Measurements from ENCODE around the gene GALNT10.

The GALNT10 gene

DNA sequence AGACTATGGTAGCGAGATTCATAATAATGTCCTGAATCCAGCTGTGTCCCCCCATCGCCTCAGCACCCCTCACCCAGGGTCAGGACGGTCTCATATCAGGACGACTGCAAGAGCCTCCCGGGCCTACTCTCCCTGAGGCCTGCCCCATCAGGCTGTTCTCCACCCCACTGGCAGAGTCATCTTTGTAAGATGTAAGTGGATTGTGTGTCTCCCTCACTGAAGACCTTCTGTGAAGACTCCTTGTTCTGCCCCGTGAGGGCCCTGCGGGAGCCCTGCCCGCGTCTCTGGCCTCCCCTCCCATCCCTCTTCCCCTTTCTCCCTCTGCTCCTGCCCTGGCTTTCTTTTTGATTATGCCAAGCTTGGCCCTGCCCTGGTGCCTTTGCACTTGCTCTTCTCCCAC, 211.4 kb downstream of the GALNT10 start:
- no peak for DNase-seq
- in situ Hi-C loops (cut with HindIII; ENCODE audit: low pct_ligation_motif_present, low pct_unique_long_range_greater_than_20kb, low sequenced_read_pairs), result no loop called here

DNA sequence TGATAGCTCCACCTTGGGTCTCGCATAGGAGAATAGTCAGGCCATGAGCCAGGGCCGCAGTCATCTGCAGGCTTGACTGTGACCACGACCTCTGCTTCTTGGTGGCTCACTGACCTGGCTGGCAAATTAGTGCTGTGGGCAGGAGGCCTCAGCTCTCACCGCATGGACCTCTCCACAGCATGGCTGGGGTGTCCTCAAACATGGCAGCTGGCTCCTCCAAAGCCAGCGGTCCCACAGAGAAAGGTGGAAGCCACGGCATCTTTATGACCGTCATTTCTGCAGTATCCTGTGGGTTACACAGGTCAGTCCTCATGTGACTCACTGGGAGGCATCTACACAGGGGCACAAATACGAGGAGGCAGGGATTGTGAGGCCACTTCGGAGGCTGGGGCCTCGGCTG, 212.1 kb downstream of the GALNT10 start:
- no peak for DNase-seq
- in situ Hi-C loops (cut with HindIII; ENCODE audit: low pct_ligation_motif_present, low pct_unique_long_range_greater_than_20kb, low sequenced_read_pairs), result no loop called here

DNA sequence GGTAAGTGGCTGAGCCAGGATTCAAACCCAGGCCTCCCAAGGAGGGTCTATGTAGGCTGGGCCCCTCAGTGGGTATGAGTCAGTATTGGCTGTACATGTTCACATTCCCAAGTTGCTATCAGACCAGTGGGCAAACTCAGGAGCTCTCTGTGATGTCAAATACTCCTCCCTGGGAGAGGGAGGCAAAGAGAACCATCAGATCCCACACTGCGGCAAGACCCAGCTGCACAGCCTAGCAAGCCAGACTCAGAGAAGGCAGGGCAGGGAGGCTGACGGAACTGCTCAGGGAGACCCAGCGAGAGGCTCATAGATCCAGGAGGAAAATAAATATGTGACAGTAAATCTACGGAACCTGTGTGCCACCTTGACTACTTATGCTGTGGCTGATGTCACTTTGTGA, 212.7 kb downstream of the GALNT10 start:
- in situ Hi-C loops (cut with HindIII; ENCODE audit: low pct_ligation_motif_present, low pct_unique_long_range_greater_than_20kb, low sequenced_read_pairs), result no loop called here
- no peak for DNase-seq

DNA sequence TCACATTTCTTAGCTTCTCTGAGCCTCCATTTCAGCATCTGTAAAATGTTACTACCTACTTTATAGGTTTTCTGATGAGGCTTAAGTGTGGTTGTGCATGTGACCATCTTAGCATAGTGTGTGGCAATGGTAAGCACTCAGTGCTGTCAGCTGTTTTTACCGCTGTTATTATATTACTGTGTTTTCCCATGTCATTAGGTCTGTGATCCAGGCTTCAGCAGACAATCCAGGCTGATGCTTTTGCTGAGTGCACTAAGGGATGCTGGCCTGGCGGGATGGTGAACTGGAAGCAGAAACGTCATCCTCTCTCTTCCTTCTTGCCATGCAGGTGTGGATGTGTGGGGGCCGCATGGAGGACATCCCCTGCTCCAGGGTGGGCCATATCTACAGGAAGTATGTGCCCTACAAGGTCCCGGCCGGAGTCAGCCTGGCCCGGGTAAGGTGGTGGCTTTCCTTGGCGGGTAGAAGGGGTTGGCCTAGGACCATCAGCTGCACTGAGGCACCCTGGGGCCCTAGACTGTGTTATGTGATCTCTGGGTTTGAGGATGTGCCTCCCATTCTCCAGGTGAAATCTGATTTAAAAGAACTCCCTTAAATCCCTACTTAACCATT, 213.3 kb downstream of the GALNT10 start:
- no peak for DNase-seq
- in situ Hi-C loops (cut with HindIII; ENCODE audit: low pct_ligation_motif_present, low pct_unique_long_range_greater_than_20kb, low sequenced_read_pairs), result no loop called here

DNA sequence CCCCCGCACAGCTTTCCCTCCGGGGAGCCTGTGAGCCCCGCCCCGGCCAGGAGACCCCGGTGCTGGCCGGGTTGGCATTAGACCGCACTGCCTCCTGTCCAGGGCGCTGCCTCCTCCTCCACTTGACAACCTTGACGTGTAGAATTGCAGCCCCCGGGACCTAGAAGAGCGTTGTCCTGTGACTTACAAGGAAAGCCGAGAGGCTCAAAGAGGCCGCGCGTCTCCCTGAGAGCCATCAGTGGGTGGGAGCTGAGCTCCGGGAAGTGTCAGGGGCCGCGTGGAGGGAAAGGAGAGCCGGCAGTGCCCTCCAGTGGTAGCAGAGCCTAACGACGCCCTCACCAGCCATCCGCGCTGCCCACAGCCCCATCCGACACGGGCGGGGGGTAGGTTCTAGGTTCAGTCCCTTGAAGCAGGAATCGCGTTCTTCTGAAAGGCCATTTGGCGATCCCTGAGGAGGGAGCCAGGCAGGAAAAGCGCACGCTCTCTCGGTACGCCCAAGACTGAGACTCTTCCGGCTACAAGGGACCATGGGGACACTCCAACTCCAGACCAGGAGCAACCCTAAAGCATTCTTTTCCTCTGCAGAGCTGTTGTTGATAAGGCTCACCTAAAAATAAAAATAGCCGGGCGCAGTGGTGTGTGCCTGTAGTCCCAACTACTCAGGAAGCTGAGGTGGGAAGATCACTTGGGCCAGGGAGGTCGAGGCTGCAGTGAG, 214.7 kb downstream of the GALNT10 start:
- in situ Hi-C loops (cut with HindIII; ENCODE audit: low pct_ligation_motif_present, low pct_unique_long_range_greater_than_20kb, low sequenced_read_pairs), result no loop called here
- peak; percentile 75 for DNase-seq

DNA sequence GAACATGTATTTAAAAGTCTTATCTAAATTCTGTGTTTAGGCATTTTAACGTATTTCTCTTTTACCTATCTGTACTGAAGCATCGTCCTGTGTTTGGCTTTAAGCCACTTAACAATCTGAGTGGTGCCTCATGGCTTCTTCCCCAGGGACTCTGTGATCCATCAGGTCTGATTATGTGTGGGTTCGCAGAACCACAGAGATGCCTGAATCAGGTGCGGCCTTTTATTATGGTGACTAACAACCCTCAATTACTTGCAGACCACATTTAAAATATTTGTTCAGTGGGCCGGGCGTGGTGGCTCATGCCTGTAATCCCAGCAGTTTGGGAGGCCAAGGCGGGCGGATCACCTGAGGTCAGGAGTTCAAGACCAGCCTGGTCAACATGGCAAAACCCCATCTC, 215.7 kb downstream of the GALNT10 start:
- in situ Hi-C loops (cut with HindIII; ENCODE audit: low pct_ligation_motif_present, low pct_unique_long_range_greater_than_20kb, low sequenced_read_pairs), result no loop called here
- DNase-seq, result no peak

DNA sequence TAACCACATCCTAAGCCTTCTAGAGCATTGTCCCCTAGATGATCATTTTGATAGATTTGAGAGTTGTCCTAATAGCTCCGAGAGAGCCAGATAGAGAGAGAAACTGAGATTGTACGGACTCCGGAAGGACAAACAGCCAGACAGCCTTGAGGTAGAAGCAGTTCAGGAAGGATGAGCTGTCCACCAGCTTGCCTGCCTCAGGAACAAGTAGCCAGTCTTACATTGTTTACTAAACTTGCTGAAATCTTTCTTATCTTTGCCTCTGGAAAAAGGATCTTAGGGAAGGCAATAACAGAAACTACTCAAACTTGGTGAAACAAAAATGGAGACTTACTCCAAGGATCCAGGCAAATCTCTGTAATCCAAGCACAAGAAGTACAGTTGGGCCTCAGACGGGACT, 216.3 kb downstream of the GALNT10 start:
- in situ Hi-C loops (cut with HindIII; ENCODE audit: low pct_ligation_motif_present, low pct_unique_long_range_greater_than_20kb, low sequenced_read_pairs), result no loop called here
- no peak for DNase-seq

DNA sequence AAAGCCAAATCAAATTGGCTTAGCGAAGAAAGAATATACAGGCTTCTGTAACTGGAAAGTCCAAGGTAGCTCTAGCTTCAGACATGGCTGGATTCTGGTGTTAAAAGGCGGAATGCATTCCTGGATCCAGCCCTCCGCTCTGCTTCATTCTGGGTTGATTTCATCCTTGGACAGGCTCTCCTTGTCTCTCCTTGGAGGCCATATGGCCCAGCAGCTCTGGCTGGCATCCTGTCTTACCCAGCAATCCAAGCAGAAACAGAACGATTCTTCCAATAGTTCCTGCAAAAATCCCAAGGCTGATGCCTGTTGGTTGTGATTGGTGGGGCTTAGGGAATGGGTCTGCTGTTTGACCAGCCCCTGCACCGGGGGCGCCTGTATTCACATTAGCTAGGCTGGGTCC, 218.3 kb downstream of the GALNT10 start:
- in situ Hi-C loops (cut with HindIII; ENCODE audit: low pct_ligation_motif_present, low pct_unique_long_range_greater_than_20kb, low sequenced_read_pairs), result no loop called here
- no peak for DNase-seq

DNA sequence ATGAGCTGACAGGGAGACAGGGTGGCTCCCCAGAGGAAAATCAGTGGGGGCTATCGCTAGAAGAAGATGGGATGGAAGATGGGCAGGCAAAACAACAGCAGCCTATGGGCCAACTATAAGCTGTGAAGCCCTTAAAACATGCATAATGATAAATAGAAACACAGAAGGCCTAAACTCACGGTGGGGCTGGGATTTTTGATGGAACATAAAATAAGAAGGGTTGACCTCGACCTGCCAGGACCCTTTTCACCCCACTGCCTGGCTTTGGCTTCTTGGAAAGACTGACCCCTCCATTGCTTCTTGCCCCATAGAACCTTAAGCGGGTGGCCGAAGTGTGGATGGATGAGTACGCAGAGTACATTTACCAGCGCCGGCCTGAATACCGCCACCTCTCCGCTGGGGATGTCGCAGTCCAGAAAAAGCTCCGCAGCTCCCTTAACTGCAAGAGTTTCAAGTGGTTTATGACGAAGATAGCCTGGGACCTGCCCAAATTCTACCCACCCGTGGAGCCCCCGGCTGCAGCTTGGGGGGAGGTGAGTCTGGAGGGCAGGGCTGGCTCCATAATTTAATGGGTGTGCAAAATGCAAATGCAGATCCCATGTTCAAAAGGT, 218.8 kb downstream of the GALNT10 start:
- no peak for DNase-seq
- in situ Hi-C loops (cut with HindIII; ENCODE audit: low pct_ligation_motif_present, low pct_unique_long_range_greater_than_20kb, low sequenced_read_pairs), result no loop called here

DNA sequence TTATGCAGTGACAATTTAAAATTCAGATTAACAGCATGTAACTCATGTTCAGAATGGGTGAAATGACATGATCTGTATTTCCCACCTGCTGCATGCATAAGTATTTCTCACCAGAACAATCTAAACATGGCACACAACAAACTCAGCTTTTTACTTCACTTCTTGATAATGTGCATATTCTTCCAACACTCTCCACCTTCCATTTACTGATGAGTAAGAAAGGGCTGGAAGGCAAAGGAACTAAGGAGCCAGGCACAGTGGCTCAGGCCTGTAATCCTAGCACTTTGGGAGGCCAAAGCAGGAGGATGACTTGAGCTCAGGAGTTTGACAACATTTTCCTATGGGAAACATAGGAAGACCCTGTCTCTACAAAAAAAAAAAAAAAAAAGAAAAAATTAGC, 219.5 kb downstream of the GALNT10 start:
- in situ Hi-C loops (cut with HindIII; ENCODE audit: low pct_ligation_motif_present, low pct_unique_long_range_greater_than_20kb, low sequenced_read_pairs), result no loop called here

DNA sequence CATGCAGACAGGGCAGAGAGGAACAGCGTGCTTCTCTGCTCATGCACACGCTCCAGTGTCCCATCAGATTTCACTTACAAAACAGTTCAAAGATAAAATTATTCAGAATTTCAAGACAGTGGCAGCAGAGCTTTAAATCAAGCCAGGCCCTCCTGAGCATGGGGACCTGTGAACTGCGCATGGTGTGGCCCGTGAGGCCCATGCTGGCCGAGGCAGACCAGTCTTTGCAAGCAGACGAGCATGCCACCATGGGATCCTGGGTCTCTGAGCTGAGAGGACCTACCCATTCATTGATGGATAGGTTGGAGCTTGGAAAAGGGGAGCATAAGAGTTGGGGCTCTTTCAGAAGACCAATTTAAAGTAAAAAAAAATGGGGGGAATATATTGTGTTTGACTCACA, 220.3 kb downstream of the GALNT10 start:
- in situ Hi-C loops (cut with HindIII; ENCODE audit: low pct_ligation_motif_present, low pct_unique_long_range_greater_than_20kb, low sequenced_read_pairs), result no loop called here

More for the DNA sequence above, 219.5 kb downstream of the GALNT10 start:
- no peak for DNase-seq

DNA sequence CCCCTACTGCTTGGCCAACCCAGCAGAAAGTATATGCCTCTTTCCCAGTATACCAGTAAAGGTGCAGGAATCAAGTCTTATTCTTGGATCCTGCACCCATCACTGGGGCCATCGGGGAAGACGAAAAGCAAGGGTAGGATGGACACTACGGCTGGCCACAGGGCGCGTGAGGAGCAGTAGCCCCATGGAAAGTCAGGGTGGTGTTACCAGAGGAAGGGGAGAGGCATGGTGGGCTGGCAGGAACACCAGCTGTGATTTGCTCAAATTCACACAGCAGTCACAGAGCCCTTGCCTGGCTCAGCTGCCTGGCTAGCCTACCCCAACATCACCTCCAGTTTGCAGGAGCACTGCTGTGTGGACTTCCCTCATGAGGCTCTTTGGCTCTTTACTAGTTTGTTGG, 220.8 kb downstream of the GALNT10 start:
- in situ Hi-C loops (cut with HindIII; ENCODE audit: low pct_ligation_motif_present, low pct_unique_long_range_greater_than_20kb, low sequenced_read_pairs), result no loop called here

More for the DNA sequence above, 220.3 kb downstream of the GALNT10 start:
- DNase-seq, result no peak

DNA sequence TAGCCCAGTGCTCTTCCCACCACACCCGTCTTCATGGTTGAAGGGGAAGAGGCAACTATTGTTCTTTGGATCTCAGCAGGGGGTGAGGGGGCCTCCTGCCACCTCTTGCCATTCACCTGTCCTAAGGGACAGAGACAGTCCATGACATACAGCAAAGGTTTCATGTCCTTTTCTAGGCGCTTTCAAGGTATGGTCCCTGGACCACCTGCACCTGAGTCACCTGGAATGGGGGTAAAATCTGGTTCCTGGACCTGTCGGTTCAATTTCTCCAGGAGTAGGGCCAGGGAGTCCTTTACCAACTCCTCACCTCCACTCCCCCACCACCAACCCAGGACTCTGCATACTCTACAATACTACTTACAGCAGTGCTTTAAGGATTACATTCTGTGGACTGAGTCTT, 221.8 kb downstream of the GALNT10 start:
- no peak for DNase-seq
- in situ Hi-C loops (cut with HindIII; ENCODE audit: low pct_ligation_motif_present, low pct_unique_long_range_greater_than_20kb, low sequenced_read_pairs), result no loop called here

More for the DNA sequence above, 220.8 kb downstream of the GALNT10 start:
- DNase-seq, result no peak

DNA sequence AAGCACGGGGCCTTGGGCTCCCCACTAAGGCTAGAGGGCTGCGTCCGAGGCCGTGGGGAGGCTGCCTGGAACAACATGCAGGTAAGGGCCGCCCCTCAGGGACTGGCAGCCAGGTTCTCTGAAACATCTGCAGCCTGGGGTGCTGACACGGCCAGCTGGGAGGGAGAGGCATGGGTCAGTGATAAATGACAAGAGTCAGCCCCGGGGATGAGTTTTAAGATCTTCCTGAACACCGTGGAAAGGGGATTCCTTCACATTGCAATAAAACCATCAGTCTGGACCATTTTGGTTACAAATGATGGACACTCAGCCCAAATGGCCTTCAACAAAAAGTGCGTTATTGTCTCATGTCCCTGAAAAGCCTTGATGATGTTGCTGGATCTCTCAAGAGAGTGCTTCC, 222.4 kb downstream of the GALNT10 start:
- in situ Hi-C loops (cut with HindIII; ENCODE audit: low pct_ligation_motif_present, low pct_unique_long_range_greater_than_20kb, low sequenced_read_pairs), result no loop called here
- no peak for DNase-seq

DNA sequence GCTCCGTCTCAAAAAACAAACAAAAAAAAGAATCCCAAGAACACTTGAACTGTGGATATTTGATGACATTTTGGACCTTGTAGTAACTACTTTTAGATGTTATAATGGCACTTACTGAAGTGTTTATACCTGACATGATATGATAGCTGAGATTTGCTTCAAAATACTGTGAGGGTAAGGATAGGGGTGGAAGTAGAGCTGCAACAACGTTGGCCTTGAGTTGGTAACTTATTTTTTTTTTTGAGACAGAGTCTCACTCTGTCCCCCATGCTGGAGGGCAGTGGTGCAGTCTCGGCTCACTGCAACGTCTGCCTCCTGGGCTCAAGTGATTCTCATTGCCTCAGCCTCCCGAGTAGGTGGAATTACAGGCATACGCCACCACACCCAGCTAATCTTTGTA, 224.6 kb downstream of the GALNT10 start:
- DNase-seq, result no peak
- in situ Hi-C loops (cut with HindIII; ENCODE audit: low pct_ligation_motif_present, low pct_unique_long_range_greater_than_20kb, low sequenced_read_pairs), result no loop called here

DNA sequence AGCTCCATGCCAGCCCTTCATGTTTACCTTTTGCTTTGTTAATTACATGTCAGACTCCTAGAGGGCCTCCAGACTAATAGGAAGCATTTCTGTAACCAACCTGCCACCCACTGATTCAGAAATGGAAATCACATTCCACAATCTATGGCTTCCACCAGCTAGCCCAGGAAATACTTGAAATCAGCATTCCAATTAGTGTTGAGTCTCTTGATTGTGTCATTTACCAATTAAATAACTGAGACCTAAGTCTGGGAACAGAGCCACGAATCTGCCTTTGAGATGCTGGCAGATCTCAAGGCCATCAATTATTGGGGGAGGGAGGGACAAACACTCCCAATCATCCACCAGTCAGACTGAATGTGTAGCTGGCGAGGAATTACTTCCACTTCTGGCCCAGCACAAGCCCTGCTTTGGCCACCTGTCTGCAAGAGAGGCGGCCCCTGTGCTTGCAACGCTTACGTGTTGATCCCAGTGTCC, 227.8 kb downstream of the GALNT10 start:
- in situ Hi-C loops (cut with HindIII; ENCODE audit: low pct_ligation_motif_present, low pct_unique_long_range_greater_than_20kb, low sequenced_read_pairs), result no loop called here
- DNase-seq, result no peak

DNA sequence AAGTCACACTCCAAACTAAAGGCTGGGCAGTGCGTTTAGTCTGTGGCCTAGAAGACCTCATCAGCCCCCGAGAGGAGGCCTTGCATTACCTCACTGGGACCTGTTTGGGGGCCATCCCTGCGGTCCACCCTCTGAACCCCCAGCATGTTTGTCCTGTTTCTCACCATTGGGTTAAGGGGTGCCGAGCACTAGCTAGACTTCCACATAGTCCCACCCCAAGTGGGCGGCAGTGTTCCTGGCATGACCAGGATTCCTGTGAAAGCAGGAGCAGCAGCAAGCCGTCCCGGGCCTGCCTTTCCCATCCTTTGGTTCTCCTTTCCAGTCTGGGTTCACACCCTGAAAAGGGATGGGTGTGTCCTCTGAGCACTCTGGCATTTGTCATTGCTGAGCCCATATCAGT, 228.7 kb downstream of the GALNT10 start:
- DNase-seq, result no peak

DNA sequence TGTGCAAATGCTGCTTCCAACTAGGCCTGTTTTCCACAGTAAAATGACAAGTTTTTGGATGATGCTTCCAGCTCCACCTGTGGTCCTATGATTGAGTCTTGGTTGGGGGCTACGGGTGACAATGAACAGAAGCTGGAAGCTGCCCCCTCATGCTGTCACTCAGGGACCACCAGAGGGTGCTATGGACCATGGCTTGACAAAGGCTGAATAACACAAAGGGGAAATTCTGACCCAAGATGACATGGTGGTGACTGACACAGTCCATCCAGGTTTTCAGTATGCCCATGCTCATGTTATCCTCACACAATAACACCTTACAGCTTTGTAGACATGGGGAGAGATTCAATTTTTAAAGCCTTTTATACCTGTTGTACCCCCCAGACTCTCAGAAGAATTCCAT, 231.3 kb downstream of the GALNT10 start:
- in situ Hi-C loops (cut with HindIII; ENCODE audit: low pct_ligation_motif_present, low pct_unique_long_range_greater_than_20kb, low sequenced_read_pairs), result no loop called here
- DNase-seq, result peak; percentile 16

More for the DNA sequence above, 228.7 kb downstream of the GALNT10 start:
- in situ Hi-C loops (cut with HindIII; ENCODE audit: low pct_ligation_motif_present, low pct_unique_long_range_greater_than_20kb, low sequenced_read_pairs), result no loop called here

DNA sequence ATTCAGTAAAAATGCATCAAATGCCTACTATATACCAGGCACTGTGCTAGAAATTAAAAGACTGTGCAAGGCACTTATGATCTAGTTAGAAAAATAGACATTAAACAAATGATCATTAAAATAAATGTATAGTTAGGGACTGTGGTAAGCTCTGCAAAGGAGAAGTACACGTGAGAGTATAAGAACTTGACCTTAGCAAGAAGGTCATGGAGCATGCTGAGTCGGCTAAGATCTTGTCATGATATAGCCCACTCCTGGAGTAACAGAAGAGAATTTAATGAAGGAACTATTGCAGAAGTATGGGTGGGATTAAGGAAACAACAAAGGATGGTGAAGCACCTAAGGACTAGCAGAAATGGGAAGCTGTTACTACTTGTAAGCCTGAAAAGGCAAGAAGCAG, 231.8 kb downstream of the GALNT10 start:
- DNase-seq, result no peak
- in situ Hi-C loops (cut with HindIII; ENCODE audit: low pct_ligation_motif_present, low pct_unique_long_range_greater_than_20kb, low sequenced_read_pairs), result no loop called here

DNA sequence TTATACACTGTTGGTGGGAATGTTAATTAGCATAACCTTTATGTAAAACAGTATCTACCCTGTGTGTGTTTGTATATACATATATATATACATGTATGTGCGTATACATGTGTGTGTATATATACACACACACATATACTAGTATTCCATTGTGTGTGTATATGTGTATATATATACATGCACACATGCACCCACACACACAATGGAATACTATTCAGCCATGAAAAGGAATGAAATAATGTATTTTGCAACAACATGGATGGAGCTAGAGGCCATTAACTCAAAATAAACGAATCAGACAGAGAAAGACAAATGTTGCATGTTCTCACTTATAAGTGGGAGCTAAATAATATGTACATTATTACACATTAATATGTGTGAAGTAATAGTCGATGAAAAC, 237.7 kb downstream of the GALNT10 start:
- no peak for DNase-seq
- in situ Hi-C loops (cut with HindIII; ENCODE audit: low pct_ligation_motif_present, low pct_unique_long_range_greater_than_20kb, low sequenced_read_pairs), result no loop called here
